T-cell (primary cell): ENCODE data around the gene ENPP3. TPM values are rescaled to one million over a fixed set of nuclear protein-coding genes. Genes with fewer than 3 reads are reported as not detected.

ENCODE experiments used
- ATAC-seq, 4 experiments: fragments of 200-7000 bp in 3 of 4; fragments of 150-1000 bp in 1 of 4; cut with Tn5 transposase; replicated peaks in 1 of 4; 1 replicate in 3 of 4; 2 replicates in 1 of 4; pipeline ENCODE4 v1.10.0; 2021; ENCODE audit warnings: moderate library complexity in 3 of 4, mild to moderate bottlenecking in 2 of 4, moderate number of reproducible peaks in 1 of 4
- CTCF ChIA-PET, 2 donors: fragments of 300-600 bp; sonication (Branson Sonifier 250); formaldehyde crosslinking; loops; one replicate each; lab custom pipeline; 2022; ENCODE audit warnings: antibody characterized with exemption in 2 of 2; lab: Charles Lee
- POLR2A ChIA-PET, 2 donors: fragments of 300-600 bp; sonication (Branson Sonifier 250); formaldehyde crosslinking; loops; one replicate each; lab custom pipeline; 2022; ENCODE audit warnings: antibody characterized with exemption in 2 of 2; lab: Charles Lee
- DNase-seq, 35 experiments: peaks; one replicate each; pipeline versions ENCODE4 v3.0.0 to v3.0.0-alpha.2; 2013 to 2023
- H3K27ac ChIP-seq: one replicate; pipeline ENCODE4 v1.5.1; 2013; ENCODE audit warnings: low read length
- H3K27me3 ChIP-seq, 2 experiments: replicated peaks in 1 of 2; 1 replicate in 1 of 2; 2 replicates in 1 of 2; pipeline versions ENCODE4 v1.6.1 to v1.7.0; 2013; ENCODE audit warnings: low read length in 1 of 2, mixed read lengths in 1 of 2; ENCODE audit not compliant: control insufficient read depth in 2 of 2, insufficient read depth in 2 of 2; ENCODE audit errors: extremely low read depth in 1 of 2
- H3K36me3 ChIP-seq, 2 donors: 1 replicate in 1 of 2; 2 replicates in 1 of 2; pipeline versions ENCODE4 v1.6.1 to v1.7.0; 2013; ENCODE audit warnings: low read length in 1 of 2; ENCODE audit not compliant: control insufficient read depth in 2 of 2, insufficient read depth in 1 of 2; ENCODE audit errors: extremely low read depth in 1 of 2
- H3K4me1 ChIP-seq, 2 experiments: 1 replicate in 1 of 2; 2 replicates in 1 of 2; pipeline versions ENCODE4 v1.6.1 to v1.7.0; 2013; ENCODE audit warnings: low read length in 2 of 2, mixed read lengths in 1 of 2; ENCODE audit not compliant: insufficient read depth in 2 of 2, control insufficient read depth in 1 of 2; ENCODE audit errors: extremely low read depth in 1 of 2
- H3K4me3 ChIP-seq, 2 donors: 1 replicate in 1 of 2; 2 replicates in 1 of 2; pipeline versions ENCODE4 v1.5.1 to v1.7.0; 2013; ENCODE audit warnings: mild to moderate bottlenecking in 2 of 2, low read length in 1 of 2, moderate library complexity in 1 of 2; ENCODE audit not compliant: control insufficient read depth in 1 of 2; ENCODE audit errors: extremely low read depth in 1 of 2
- H3K9me3 ChIP-seq: 2 replicates; pipeline ENCODE4 v1.7.0; 2013
- H3K27ac Mint-ChIP-seq, 2 donors: one replicate each; pipeline ENCODE4 v1.8.0; 2020 to 2021; ENCODE audit warnings: mild to moderate bottlenecking in 2 of 2, mixed read lengths in 2 of 2
- H3K27me3 Mint-ChIP-seq, 2 donors: one replicate each; pipeline ENCODE4 v1.8.0; 2021 to 2022; ENCODE audit warnings: mixed read lengths in 2 of 2
- H3K36me3 Mint-ChIP-seq: one replicate; pipeline ENCODE4 v1.8.0; 2021; ENCODE audit warnings: mixed read lengths
- H3K4me1 Mint-ChIP-seq, 3 donors: one replicate each; pipeline ENCODE4 v1.8.0; 2020 to 2022; ENCODE audit warnings: mixed read lengths in 3 of 3, mild to moderate bottlenecking in 1 of 3
- H3K4me3 Mint-ChIP-seq, 3 donors: one replicate each; pipeline ENCODE4 v1.8.0; 2020 to 2022; ENCODE audit warnings: mild to moderate bottlenecking in 3 of 3, mixed read lengths in 3 of 3, moderate library complexity in 3 of 3
- H3K9me3 Mint-ChIP-seq, 3 donors: one replicate each; pipeline ENCODE4 v1.8.0; 2020 to 2022; ENCODE audit warnings: mixed read lengths in 3 of 3
- WGBS: methylation state at CpG from one replicate; pipeline ENCODE4 v1.1.5; 2013; ENCODE audit warnings: missing lambda C conversion rate; ENCODE audit not compliant: insufficient coverage; 5-methylcytosine and 5-hydroxymethylcytosine counted together
- total RNA-seq, 35 experiments: library from RNA in 6 of 35; stranded (reverse) in 6 of 35; fragments of 120-200 nt in 1 of 35; gene quantifications; one replicate each; pipeline versions ENCODE4 v1.2.1 to v1.2.4 and lab custom pipeline; 2013 to 2026

Gene ENPP3
- total RNA-seq, 5 donors from 2014 or later (not counting 1 experiment from before 2014, with no cell fraction given) = 0.30 to 0.68 (median 0.53) TPM

DNA sequence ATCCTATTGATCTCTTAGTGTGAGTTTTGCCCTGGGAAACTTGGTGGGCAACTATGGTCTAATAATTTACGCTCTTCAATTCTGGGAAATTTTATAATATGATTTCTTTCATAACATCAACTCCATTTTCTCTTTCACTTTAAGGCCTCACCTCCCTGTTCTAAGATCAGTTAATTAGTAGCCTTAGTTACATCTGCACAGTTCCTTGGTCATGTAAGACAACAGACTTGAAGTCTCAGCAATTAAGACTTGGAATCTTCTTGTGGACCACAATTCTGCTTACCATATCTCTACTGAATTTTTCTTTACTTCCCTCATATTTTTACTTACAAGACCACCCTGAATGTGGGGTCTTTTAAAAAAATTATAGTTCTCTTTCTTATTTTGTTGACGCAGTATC is 8.7 kb downstream of the ENPP3 start:
- peaks cover 0 to 5% (median 2%) of the 10 kb centered on the region in 3 donors for H3K4me1 Mint-ChIP-seq
- POLR2A ChIA-PET = no interaction called here
- no peak for DNase-seq
- no peak overlapping the region for H3K27ac Mint-ChIP-seq
- Histone ChIP-seq H3K27me3 (no peaks in the 10 kb centered on the region), H3K36me3 (no peaks in the 10 kb centered on the region), H3K4me3 (no peak overlapping the region), H3K4me1 (no peaks in the 10 kb centered on the region), H3K9me3 (no peaks in the 10 kb centered on the region), H3K27ac (no peak overlapping the region)
- H3K36me3 Mint-ChIP-seq = no peaks in the 10 kb centered on the region
- no peak overlapping the region for H3K4me3 Mint-ChIP-seq
- no peaks in the 10 kb centered on the region for H3K27me3 Mint-ChIP-seq
- no peaks in the 10 kb centered on the region for H3K9me3 Mint-ChIP-seq
- no peak for ATAC-seq
- WGBS = no CpG with 5 or more reads among the region's 2 CpGs
- CTCF ChIA-PET = no interaction called here

DNA sequence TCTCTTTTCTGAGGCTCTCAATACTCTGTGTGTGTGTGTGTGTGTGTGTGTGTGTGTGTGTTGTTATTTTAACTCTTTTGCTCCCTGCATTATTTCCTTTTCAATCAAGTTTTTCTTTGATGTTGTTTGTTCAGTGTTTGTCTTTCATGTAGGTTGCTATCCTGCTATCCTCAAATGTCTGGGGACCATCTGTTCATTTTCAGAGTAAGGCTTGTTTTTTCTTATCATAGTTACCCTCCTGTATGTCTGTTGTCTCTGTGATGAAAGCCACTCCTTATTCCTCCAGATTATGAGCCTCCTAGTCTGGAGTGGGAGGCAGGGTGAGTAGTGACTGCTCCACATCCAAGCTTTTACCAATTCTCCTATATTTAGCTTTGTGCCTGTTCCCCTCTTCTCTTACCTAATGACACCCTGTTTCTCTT is 9.2 kb downstream of the ENPP3 start:
- Mint-ChIP-seq H3K4me3 (no peak overlapping the region), H3K27ac (no peak overlapping the region), H3K4me1 (peaks cover 0 to 5% (median 2%) of the 10 kb centered on the region in 3 donors), H3K36me3 (no peaks in the 10 kb centered on the region), H3K9me3 (no peaks in the 10 kb centered on the region), H3K27me3 (no peaks in the 10 kb centered on the region)
- ChIA-PET CTCF (interaction anchor here in 1 of 2 donors (0.6 kb wide), 1 partner anchor 39 kb away, joined by 4 read pairs; no protein-coding TSS in a partner anchor), POLR2A (no interaction called here)
- Histone ChIP-seq H3K36me3 (no peaks in the 10 kb centered on the region), H3K4me3 (no peak overlapping the region), H3K9me3 (no peaks in the 10 kb centered on the region), H3K27ac (no peak overlapping the region), H3K27me3 (no peaks in the 10 kb centered on the region), H3K4me1 (no peaks in the 10 kb centered on the region)
- no peak for ATAC-seq
- no peak for DNase-seq

DNA sequence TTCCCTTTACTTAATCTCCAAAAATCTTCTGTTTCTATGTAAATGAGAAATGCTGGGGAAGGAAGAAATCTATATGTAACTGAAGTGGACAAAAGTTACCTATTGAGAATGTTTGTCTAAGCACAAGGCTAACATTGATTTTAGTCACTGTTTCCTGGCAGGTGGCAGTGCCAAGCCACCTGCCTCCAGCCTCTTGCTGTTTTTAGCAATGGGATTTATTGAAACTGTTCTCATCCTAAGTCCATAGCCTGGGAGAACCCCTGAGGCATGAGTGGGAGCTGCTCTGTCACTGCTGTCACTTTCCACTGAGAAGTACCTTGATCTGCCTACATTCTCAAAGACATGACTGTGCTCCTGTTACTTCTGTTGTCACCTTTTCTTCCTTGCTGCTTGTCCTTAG is 14.7 kb downstream of the ENPP3 start:
- H3K36me3 Mint-ChIP-seq = peaks cover 8% of the 10 kb centered on the region
- H3K9me3 ChIP-seq = no peaks in the 10 kb centered on the region
- ChIA-PET CTCF (no interaction called here), POLR2A (no interaction called here)
- no peak overlapping the region for H3K27ac Mint-ChIP-seq
- H3K4me3 ChIP-seq = no peak overlapping the region
- DNase-seq (no peak), ATAC-seq (no peak)
- H3K36me3 ChIP-seq = no peaks in the 10 kb centered on the region
- no peak overlapping the region for H3K27ac ChIP-seq
- no peak overlapping the region for H3K4me3 Mint-ChIP-seq
- no peaks in the 10 kb centered on the region for H3K27me3 Mint-ChIP-seq
- H3K27me3 ChIP-seq = peaks cover 2% of the 10 kb centered on the region in 2 experiments
- H3K4me1 ChIP-seq = no peaks in the 10 kb centered on the region
- no peaks in the 10 kb centered on the region for H3K9me3 Mint-ChIP-seq
- peaks cover 0 to 5% (median 2%) of the 10 kb centered on the region in 3 donors for H3K4me1 Mint-ChIP-seq

DNA sequence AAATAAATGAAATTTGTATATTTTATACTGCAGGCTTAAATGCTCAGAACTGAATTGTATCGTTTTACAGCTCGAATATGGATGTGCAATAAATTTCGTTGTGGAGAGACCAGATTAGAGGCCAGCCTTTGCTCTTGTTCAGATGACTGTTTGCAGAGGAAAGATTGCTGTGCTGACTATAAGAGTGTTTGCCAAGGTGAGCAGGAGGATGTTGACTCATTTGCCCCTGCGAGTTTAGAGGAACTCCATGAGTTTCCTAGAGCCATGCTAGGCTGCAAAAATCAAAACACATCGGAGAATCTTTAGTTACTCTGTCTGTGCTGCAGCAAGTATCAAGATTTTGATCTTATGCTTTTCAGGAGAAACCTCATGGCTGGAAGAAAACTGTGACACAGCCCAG is 15.4 kb downstream of the ENPP3 start:
- Mint-ChIP-seq H3K4me3 (no peak overlapping the region), H3K27me3 (no peaks in the 10 kb centered on the region), H3K9me3 (no peaks in the 10 kb centered on the region), H3K4me1 (peaks cover 0 to 5% (median 2%) of the 10 kb centered on the region in 3 donors), H3K36me3 (peaks cover 8% of the 10 kb centered on the region), H3K27ac (no peak overlapping the region)
- H3K27ac ChIP-seq = no peak overlapping the region
- 86% methylated on average over 5 of the region's 5 CpGs for WGBS
- no peaks in the 10 kb centered on the region for H3K4me1 ChIP-seq
- CTCF ChIA-PET = no interaction called here
- no peaks in the 10 kb centered on the region for H3K9me3 ChIP-seq
- H3K36me3 ChIP-seq = no peaks in the 10 kb centered on the region
- POLR2A ChIA-PET = no interaction called here
- H3K4me3 ChIP-seq = no peak overlapping the region
- DNase-seq = no peak
- peaks cover 2% of the 10 kb centered on the region in 2 experiments for H3K27me3 ChIP-seq
- no peak for ATAC-seq

DNA sequence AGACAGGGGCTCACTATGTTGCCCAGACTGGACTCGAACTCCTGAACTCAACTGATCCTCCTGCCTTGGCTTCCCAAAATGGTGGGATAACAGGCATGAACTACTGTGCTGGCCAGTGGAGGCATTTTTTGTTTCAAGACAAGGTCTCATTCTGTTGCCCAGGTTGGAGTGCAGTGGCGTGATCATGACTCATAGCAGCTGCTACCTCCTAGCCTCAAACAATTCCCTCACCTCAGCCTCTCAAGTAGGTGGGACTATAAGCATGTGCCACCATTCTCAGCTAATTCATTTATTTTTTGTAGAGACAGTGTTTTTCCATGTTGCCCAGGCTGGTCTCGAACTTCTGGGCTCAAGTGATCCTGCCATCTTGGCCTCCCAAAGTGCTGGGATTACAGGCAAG is 17.2 kb downstream of the ENPP3 start:
- WGBS = 83% methylated on average over 3 of the region's 3 CpGs
- no peak overlapping the region for H3K27ac Mint-ChIP-seq

DNA sequence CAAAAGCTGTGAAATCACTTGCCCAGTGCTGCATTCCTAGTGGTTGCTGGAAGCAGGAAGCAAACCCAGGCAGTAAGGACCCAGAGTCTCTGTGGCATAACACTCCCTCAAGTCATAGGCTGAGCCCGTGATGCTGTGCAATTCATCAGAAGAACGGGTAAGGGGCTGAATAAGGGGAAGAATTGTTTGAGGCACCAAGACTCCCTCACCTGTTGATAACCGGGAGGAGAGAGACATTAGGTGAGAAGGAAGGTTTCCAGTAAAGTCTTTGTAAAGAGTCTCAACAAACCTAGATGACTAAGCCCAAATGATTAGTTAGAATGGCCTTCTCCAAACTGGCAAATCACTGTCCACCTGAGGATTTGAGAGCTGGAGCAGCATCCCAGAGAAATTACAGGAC is 18.3 kb downstream of the ENPP3 start:
- Histone ChIP-seq H3K36me3 (no peaks in the 10 kb centered on the region), H3K4me3 (no peak overlapping the region), H3K27ac (no peak overlapping the region), H3K4me1 (no peaks in the 10 kb centered on the region), H3K27me3 (peaks cover 2% of the 10 kb centered on the region in 2 experiments), H3K9me3 (no peaks in the 10 kb centered on the region)
- Mint-ChIP-seq H3K36me3 (peaks cover 8% of the 10 kb centered on the region), H3K4me3 (no peak overlapping the region), H3K4me1 (no peaks in the 10 kb centered on the region), H3K27ac (no peak overlapping the region), H3K27me3 (no peaks in the 10 kb centered on the region), H3K9me3 (no peaks in the 10 kb centered on the region)
- ChIA-PET CTCF (no interaction called here), POLR2A (no interaction called here)
- no CpG with 5 or more reads among the region's 3 CpGs for WGBS
- DNase-seq = no peak
- no peak for ATAC-seq

More for the DNA sequence above, 17.2 kb downstream of the ENPP3 start:
- ChIA-PET CTCF (interaction anchor here in 1 of 2 donors (0.6 kb wide), 1 partner anchor 286 kb away, joined by 4 read pairs; no protein-coding TSS in a partner anchor), POLR2A (no interaction called here)
- H3K9me3 Mint-ChIP-seq = no peaks in the 10 kb centered on the region
- peaks cover 8% of the 10 kb centered on the region for H3K36me3 Mint-ChIP-seq
- DNase-seq = no peak
- H3K36me3 ChIP-seq = no peaks in the 10 kb centered on the region
- H3K4me1 Mint-ChIP-seq = peaks cover 0 to 5% (median 2%) of the 10 kb centered on the region in 3 donors
- no peaks in the 10 kb centered on the region for H3K9me3 ChIP-seq
- H3K4me3 Mint-ChIP-seq = no peak overlapping the region
- H3K27me3 ChIP-seq = peaks cover 2% of the 10 kb centered on the region in 2 experiments
- H3K4me1 ChIP-seq = no peaks in the 10 kb centered on the region
- no peak overlapping the region for H3K4me3 ChIP-seq
- no peak overlapping the region for H3K27ac ChIP-seq
- no peaks in the 10 kb centered on the region for H3K27me3 Mint-ChIP-seq
- no peak for ATAC-seq

DNA sequence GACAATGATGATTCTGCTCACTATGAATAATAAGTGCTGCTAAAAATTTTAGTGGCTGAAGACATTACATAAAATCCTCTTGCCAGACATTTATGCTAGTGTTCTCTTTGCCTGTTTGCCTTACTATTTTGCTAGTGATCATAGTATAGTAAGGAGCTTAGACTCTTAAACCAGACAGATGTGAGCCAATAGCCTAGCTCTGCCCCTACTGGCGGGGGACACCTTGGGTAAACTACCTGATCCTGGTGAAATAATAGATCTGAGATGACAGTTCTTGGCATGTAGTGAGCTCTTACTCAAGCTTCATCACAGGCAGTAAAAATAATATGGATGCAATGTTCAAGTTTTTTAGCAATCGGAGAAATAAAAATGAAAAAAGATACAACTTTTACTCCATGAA is 18.8 kb downstream of the ENPP3 start:
- ChIA-PET CTCF (interaction anchor here in 1 of 2 donors (0.6 kb wide), 1 partner anchor 9 kb away, joined by 7 read pairs; no protein-coding TSS in a partner anchor), POLR2A (no interaction called here)
- WGBS = no CpG with 5 or more reads among the region's 2 CpGs
- H3K9me3 ChIP-seq = no peaks in the 10 kb centered on the region
- peaks cover 2% of the 10 kb centered on the region in 2 experiments for H3K27me3 ChIP-seq
- no peaks in the 10 kb centered on the region for H3K9me3 Mint-ChIP-seq
- H3K4me1 Mint-ChIP-seq = no peaks in the 10 kb centered on the region
- no peaks in the 10 kb centered on the region for H3K27me3 Mint-ChIP-seq
- no peaks in the 10 kb centered on the region for H3K4me1 ChIP-seq
- no peak overlapping the region for H3K4me3 Mint-ChIP-seq
- no peak overlapping the region for H3K27ac Mint-ChIP-seq
- H3K36me3 ChIP-seq = no peaks in the 10 kb centered on the region
- peaks cover 8% of the 10 kb centered on the region for H3K36me3 Mint-ChIP-seq
- ATAC-seq (no peak), DNase-seq (no peak)
- H3K27ac ChIP-seq = no peak overlapping the region
- no peak overlapping the region for H3K4me3 ChIP-seq
